Uterus (tissue), 4 donors: Measurements from ENCODE around the gene GHRH. TPM values are rescaled to one million over a fixed set of nuclear protein-coding genes. Genes with fewer than 3 reads are reported as not detected.

ENCODE experiments used
- DNase-seq, 2 donors: peaks; one replicate each; pipeline ENCODE4 v3.0.0-alpha.2; 2019 to 2020
- H3K27ac ChIP-seq, 2 donors: fragments of 200-600 bp; sonication (generic); 1 replicate in 1 of 2; 2 replicates in 1 of 2; pipeline ENCODE4 v1.5.1; 2016 to 2018
- H3K27me3 ChIP-seq, 2 donors: fragments of 200-600 bp; sonication (generic); one replicate each; pipeline ENCODE4 v1.5.1; 2018 to 2019; ENCODE audit warnings: control low read depth in 1 of 2
- H3K36me3 ChIP-seq, 2 donors: fragments of 200-600 bp; sonication (generic); one replicate each; pipeline ENCODE4 v1.5.1; 2019; ENCODE audit warnings: control low read depth in 1 of 2
- H3K4me1 ChIP-seq, 2 donors: fragments of 200-600 bp; sonication (generic); one replicate each; pipeline ENCODE4 v1.5.1; 2018 to 2019; ENCODE audit warnings: control low read depth in 1 of 2
- H3K4me3 ChIP-seq, 2 donors: fragments of 200-600 bp; sonication (generic); 1 replicate in 1 of 2; 2 replicates in 1 of 2; pipeline ENCODE4 v1.5.1; 2018 to 2019; ENCODE audit warnings: mild to moderate bottlenecking in 1 of 2
- H3K9me3 ChIP-seq, 2 donors: fragments of 200-600 bp; sonication (generic); one replicate each; pipeline ENCODE4 v1.5.1; 2019; ENCODE audit warnings: control low read depth in 1 of 2
- POLR2A ChIP-seq, 2 donors: fragments of 450-650 bp; IDR thresholded peaks; one replicate each; pipeline ENCODE4 v1.6.1; 2016; ENCODE audit warnings: antibody characterized with exemption in 2 of 2, mild to moderate bottlenecking in 1 of 2, moderate library complexity in 1 of 2
- intact Hi-C: fragments of 100-400 bp; cut with DNase I; formaldehyde crosslinking; loops from one replicate; pipeline ENCODE4 v1.15.1; 2023; ENCODE audit warnings: low total_unique reads
- total RNA-seq, 4 donors: library from RNA; depleted of rRNA in 3 of 4; stranded (reverse); fragments of >200 nt in 3 of 4; gene quantifications; one replicate each; pipeline versions ENCODE4 v1.1.0 to v1.2.4, GENCODE V29; 2014 to 2023
- TF ChIP-seq, protein P1 (sequence below), 4 experiments: fragments of 200-600 bp in 2 of 4; fragments of 450-650 bp in 2 of 4; sonication (generic) in 2 of 4; IDR thresholded peaks; one replicate each; pipeline ENCODE4 v1.5.1; 2016 to 2019; ENCODE audit warnings: antibody characterized with exemption in 4 of 4, mild to moderate bottlenecking in 2 of 4, moderate library complexity in 1 of 4
- donor health status: DM: yes; HTN: yes; CAD: no.

The GHRH gene
- total RNA-seq, 4 donors from 2014 or later, result not detected

DNA sequence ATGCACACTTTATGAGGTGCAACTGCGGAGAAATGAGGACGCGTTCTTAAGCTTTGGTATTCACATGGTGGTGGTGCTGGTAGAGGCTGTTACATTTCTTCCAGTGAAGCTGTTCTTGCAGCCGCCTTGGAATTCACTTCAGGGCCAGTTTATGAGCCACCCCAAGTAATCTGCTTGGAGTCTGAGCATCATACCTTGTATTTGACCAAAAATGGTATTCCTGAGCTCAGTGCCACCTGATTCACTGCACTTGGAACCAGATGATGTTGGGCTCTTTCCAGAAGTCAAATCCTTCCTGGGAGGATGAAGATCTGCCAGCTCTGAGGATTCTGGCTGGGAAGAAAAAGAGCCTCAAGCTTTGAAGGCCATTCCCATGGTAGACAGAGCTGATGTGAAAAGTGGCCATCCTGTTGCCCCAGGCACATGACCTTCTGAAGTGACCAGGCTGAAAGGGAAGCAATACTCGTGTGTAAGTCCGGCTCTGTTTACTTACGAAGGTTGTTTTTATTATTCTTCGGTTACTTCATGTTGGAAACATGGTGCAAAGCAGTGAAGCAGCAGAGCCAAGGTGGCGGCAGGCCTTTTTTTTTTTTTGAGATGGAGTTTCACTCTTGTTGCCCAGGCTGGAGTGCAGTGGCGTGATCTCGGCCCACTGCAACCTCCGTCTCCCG is 35.6 kb upstream of the GHRH start:
- peak; percentile 62 to 81 for DNase-seq
- peaks cover 11 to 12% of the 10 kb centered on the region in 2 donors for H3K4me1 ChIP-seq

DNA sequence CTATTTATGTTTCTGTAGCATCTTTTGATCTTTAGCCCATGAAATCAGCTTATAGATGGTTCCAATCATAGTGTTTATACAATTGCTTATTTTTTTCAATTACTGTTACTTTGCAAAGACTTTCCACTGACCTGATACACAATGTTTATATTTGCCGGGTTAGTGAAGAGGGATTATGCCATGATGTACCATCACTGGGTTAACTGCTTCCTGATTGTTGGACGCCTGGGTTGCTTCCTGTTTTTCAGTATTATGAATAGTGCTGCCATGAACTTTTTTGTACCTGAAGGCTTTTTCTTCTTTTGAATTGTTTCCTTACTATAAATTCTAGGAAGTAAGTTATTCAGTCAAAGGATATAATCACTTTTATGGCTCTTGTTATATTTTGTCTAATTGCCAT is 34.8 kb upstream of the GHRH start:
- Histone ChIP-seq H3K27me3 (no peaks in the 10 kb centered on the region), H3K36me3 (no peaks in the 10 kb centered on the region), H3K27ac (peak overlapping the region; percentile 82 to 93), H3K4me1 (peaks cover 11 to 12% of the 10 kb centered on the region in 2 donors), H3K9me3 (no peaks in the 10 kb centered on the region), H3K4me3 (no peak overlapping the region)
- no peak for TF ChIP-seq POLR2A (IDR thresholded peaks at IDR 0.05)
- TF ChIP-seq, protein P1, sequence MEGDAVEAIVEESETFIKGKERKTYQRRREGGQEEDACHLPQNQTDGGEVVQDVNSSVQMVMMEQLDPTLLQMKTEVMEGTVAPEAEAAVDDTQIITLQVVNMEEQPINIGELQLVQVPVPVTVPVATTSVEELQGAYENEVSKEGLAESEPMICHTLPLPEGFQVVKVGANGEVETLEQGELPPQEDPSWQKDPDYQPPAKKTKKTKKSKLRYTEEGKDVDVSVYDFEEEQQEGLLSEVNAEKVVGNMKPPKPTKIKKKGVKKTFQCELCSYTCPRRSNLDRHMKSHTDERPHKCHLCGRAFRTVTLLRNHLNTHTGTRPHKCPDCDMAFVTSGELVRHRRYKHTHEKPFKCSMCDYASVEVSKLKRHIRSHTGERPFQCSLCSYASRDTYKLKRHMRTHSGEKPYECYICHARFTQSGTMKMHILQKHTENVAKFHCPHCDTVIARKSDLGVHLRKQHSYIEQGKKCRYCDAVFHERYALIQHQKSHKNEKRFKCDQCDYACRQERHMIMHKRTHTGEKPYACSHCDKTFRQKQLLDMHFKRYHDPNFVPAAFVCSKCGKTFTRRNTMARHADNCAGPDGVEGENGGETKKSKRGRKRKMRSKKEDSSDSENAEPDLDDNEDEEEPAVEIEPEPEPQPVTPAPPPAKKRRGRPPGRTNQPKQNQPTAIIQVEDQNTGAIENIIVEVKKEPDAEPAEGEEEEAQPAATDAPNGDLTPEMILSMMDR (IDR thresholded peaks at IDR 0.05), result no peak
- intact Hi-C loops, result no loop called here
- no peak for DNase-seq

More for the DNA sequence above, 35.6 kb upstream of the GHRH start:
- intact Hi-C loops, result no loop called here
- Histone ChIP-seq H3K36me3 (no peaks in the 10 kb centered on the region), H3K27me3 (no peaks in the 10 kb centered on the region), H3K27ac (peak overlapping the region; percentile 82 to 93), H3K4me3 (no peak overlapping the region), H3K9me3 (no peaks in the 10 kb centered on the region)
- TF ChIP-seq, protein P1 (IDR thresholded peaks at IDR 0.05), result no peak
- TF ChIP-seq POLR2A (IDR thresholded peaks at IDR 0.05), result peak in 1 of 2 donors; percentile 16

DNA sequence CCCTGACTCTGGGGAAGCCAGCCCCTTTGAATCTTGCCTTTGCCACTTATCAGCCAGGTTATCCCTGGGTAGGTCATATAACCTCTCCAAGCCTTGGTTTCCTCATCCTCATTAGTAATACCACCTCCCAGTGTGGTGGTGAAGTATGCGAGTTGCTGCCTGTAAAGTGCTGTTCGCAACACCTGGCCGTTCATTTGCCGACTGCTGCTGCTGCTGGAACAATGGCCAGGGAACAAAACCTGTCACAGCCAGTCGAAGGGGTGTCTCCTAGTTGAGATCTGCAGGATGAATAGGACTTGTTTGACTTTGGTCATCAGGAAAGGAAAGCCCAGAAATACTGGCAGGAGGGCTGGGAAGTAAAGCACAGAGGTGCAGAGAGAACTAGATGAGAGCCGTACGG is 34.0 kb upstream of the GHRH start:
- Histone ChIP-seq H3K4me3 (no peak overlapping the region), H3K27ac (peak overlapping the region; percentile 82 to 93), H3K9me3 (no peaks in the 10 kb centered on the region), H3K27me3 (no peaks in the 10 kb centered on the region), H3K4me1 (peaks cover 11 to 12% of the 10 kb centered on the region in 2 donors), H3K36me3 (no peaks in the 10 kb centered on the region)
- no peak for TF ChIP-seq POLR2A (IDR thresholded peaks at IDR 0.05)
- TF ChIP-seq, protein P1 (IDR thresholded peaks at IDR 0.05), result no peak
- intact Hi-C loops, result no loop called here
- DNase-seq, result no peak

DNA sequence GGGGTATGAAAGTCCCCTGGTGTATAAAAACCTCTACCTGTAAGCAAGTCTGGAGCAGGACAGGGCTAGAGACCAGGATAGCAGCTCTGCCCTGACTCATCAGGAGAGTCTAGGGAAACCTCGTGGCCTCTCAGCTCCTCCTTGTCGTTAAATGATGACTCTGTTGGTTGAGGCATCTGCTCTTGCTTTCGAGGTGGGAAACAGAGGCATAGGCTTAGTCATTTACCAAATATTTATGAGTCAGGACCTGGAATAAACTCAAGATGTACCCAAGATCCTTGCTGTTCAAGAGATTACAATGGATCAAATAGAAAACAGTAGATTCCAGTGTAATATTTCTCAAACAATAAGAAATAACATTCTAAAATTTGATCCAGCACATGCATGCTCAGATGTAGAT is 33.4 kb upstream of the GHRH start:
- Histone ChIP-seq H3K27me3 (no peaks in the 10 kb centered on the region), H3K36me3 (no peaks in the 10 kb centered on the region), H3K4me1 (peaks cover 11 to 12% of the 10 kb centered on the region in 2 donors), H3K4me3 (no peak overlapping the region), H3K27ac (peak overlapping the region; percentile 82 to 93), H3K9me3 (no peaks in the 10 kb centered on the region)
- peak; percentile 41 to 81 for DNase-seq
- intact Hi-C loops, result no loop called here
- TF ChIP-seq POLR2A (IDR thresholded peaks at IDR 0.05), result no peak
- TF ChIP-seq, protein P1 (IDR thresholded peaks at IDR 0.05), result no peak

DNA sequence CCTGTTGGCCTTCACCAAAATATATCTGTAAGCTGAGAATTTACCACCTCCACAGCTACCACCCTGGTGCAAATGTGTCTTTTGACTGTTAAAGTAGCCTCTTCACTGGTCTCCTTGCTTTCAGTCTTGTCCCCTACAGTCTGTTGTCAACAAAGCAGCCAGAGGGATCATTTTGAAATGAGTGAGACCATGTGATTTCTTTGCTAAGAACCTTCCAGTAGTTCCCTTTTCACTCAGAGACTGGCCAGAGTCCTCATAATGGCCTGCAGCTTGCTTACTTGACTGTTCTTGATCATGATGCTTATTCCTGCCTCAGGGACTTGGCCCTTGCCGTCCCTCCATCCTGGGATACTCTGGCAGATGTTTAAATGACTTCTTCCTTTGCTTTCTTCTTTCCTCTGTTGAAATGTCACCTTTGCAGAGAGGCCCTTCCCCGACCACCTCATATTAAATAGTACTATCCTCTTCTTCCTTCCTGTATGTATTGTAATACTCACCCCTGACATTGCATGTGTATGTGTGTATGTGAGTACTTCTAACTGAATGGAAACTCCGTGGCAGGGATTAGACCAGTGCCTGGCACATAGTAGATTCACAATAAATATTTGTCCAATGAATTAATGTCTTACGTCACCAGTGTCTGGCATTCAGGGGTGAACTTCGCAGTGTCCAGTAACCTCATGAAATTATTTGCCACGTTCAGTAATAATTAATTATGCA is 32.8 kb upstream of the GHRH start:
- TF ChIP-seq, protein P1 (IDR thresholded peaks at IDR 0.05), result no peak
- TF ChIP-seq POLR2A (IDR thresholded peaks at IDR 0.05), result no peak
- no peak for DNase-seq
- Histone ChIP-seq H3K27me3 (no peaks in the 10 kb centered on the region), H3K4me1 (peaks cover 11 to 12% of the 10 kb centered on the region in 2 donors), H3K4me3 (no peak overlapping the region), H3K36me3 (no peaks in the 10 kb centered on the region), H3K27ac (peak overlapping the region; percentile 82 to 93), H3K9me3 (no peaks in the 10 kb centered on the region)
- intact Hi-C loops, result no loop called here
